Measurements from ENCODE around the gene LILRB4.
"Not testable (repeated sequence)": the region's sequence is repeated elsewhere in the genome, so short reads cannot be mapped to it uniquely, and the experiment has no call there.

- not testable (repeated sequence) for TF ChIP-seq CTCF, POLR2A (IDR thresholded peaks at IDR 0.05)
Measured at GRCh38 chr19:54627912-54628311, 34.9 kb upstream of the LILRB4 start.
